BLaER1 treated with 17β-estradiol and CSF1 and Interleukin-3, amounts not matched to agents 10 nM and 100 nM (cell line): ENCODE measurements around the gene CBX8.

Source experiments
- H3K27ac ChIP-seq, 11 experiments: shearing (Covaris generic); formaldehyde crosslinking; 2 replicates each; pipeline ENCODE4 v1.8.1; 2022
- H3K27me3 ChIP-seq, 11 experiments: shearing (Covaris generic); formaldehyde crosslinking; 2 replicates each; pipeline ENCODE4 v1.8.1; 2022
- H3K36me3 ChIP-seq, 11 experiments: shearing (Covaris generic); formaldehyde crosslinking; 2 replicates each; pipeline ENCODE4 v1.8.1; 2022
- H3K4me1 ChIP-seq, 10 experiments: shearing (Covaris generic); formaldehyde crosslinking; 2 replicates each; pipeline ENCODE4 v1.8.1; 2022
- H3K4me2 ChIP-seq, 11 experiments: shearing (Covaris generic); formaldehyde crosslinking; 2 replicates each; pipeline ENCODE4 v1.8.1; 2022
- H3K4me3 ChIP-seq, 10 experiments: shearing (Covaris generic); formaldehyde crosslinking; 2 replicates each; pipeline ENCODE4 v1.8.1; 2022
- H3K9ac ChIP-seq, 11 experiments: shearing (Covaris generic); formaldehyde crosslinking; 2 replicates each; pipeline ENCODE4 v1.8.1; 2022
- H3K9me3 ChIP-seq, 11 experiments: shearing (Covaris generic); formaldehyde crosslinking; replicated peaks in 1 of 11; 2 replicates each; pipeline ENCODE4 v1.8.1; 2022
- H4K20me1 ChIP-seq, 11 experiments: shearing (Covaris generic); formaldehyde crosslinking; 2 replicates each; pipeline ENCODE4 v1.8.1; 2022
- Cebpa-rat ChIP-seq, 11 experiments: shearing (Covaris generic); IDR thresholded peaks; 2 replicates each; pipeline ENCODE4 v1.8.1; 2022

CBX8 gene

DNA sequence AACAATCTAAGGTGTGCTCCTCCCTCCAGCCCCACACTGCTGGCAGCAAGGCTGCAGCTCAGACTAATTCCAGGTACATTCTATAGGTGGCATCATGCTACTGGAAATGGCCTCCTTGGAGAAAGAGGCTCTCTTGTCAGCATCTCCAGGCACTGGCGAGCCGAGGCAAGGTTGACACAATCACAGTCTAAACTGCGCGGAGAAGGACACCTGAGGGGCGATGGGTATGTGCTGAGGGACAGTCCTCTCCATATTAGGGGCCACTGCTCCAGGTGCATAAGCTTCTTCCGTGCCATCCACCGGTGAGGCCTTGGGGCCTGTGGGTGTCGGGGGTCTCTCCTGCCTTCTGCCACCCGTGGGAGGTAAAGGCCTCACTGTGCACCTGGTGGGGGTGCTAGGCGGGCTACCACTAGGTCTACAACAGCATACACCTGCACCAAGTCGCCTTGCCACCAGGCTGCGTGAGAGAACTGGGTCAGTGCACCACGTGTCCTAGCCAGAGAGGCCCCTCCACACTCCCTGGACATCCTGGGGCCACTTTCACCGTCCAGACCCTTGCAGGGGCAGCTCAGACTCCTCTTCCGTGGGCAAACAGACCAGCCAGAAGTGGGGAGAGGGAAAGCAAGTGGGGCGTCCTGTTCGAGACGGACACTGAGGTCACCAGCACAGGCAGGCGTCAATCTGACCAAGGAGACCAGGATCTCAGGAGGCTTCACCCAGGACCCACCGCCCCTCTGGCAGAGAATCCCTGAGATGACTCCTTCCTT is 12.1 kb upstream of the CBX8 start:
- H3K9me3 ChIP-seq, result peaks cover 0 to 2% (median 0%) of the 10 kb centered on the region in 11 experiments; a peak in 2 of 22 replicates
- H4K20me1 ChIP-seq, result peaks cover 0 to 85% (median 74%) of the 10 kb centered on the region in 11 experiments; a peak in 19 of 22 replicates
- H3K36me3 ChIP-seq, result no peaks in the 10 kb centered on the region
- H3K4me3 ChIP-seq, result no peak overlapping the region
- H3K27ac ChIP-seq, result no peak overlapping the region
- H3K9ac ChIP-seq, result no peak overlapping the region
- TF ChIP-seq Cebpa-rat (IDR thresholded peaks at IDR 0.05), result no peak
- H3K4me1 ChIP-seq, result peaks cover 30 to 63% (median 47%) of the 10 kb centered on the region in 10 experiments
- peaks cover 94 to 100% (median 100%) of the 10 kb centered on the region in 11 experiments for H3K27me3 ChIP-seq
- 0 out of 22 replicates have a peak overlapping the region, but pooled peaks of 1 of the 11 experiments have one; percentile 35 for H3K4me2 ChIP-seq

DNA sequence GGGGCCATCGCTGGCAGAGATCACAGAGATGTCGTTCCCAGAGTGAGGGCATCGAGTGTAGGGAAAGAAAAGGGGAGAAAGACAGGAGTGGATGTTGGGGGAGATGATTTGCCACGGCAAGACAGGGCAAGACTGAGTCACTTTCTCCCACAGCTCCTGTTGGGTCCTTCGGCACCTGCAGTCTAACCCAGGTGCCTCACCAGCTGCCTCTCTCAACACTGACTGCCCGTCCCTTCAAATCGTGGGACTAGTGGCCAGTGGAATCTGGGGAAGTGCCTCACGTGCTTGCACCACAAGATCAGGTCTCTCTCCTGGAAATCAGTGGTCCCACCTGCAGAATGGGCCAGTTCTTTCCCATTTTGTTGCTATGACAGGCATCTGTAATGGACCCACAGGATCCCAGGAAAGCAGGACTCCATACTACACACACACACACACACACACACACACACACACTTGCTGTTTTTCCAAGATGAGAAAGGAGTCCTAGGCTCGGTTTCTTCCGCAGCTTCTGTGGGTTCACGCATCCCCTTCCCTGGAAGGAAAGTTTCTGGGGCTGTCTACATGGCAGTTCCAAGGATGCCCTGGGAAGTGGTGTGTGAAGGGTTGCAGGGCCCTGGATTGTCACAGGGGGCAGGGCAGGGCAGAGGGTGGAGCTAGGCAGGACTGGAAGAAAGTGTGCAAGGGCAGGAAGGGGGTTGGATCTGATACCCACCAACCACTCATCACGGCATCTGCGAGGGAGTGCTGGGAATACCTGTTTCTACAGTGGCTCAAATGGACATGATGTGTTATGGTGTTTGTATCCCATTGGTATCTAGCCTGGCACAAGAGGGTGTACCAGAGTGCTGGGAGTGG is 10.2 kb upstream of the CBX8 start:
- Histone ChIP-seq H3K27me3 (peaks cover 98 to 100% (median 100%) of the 10 kb centered on the region in 11 experiments), H3K4me2 (peak overlapping the region in 2 of 11 experiments; percentile 88 to 91; a peak in 1 of 22 replicates), H4K20me1 (peaks cover 0 to 95% (median 82%) of the 10 kb centered on the region in 11 experiments; a peak in 19 of 22 replicates), H3K36me3 (no peaks in the 10 kb centered on the region), H3K27ac (no peak overlapping the region), H3K9ac (no peak overlapping the region), H3K9me3 (peaks cover 0 to 10% (median 0%) of the 10 kb centered on the region in 11 experiments; a peak in 2 of 22 replicates), H3K4me1 (peaks cover 28 to 65% (median 44%) of the 10 kb centered on the region in 10 experiments), H3K4me3 (no peak overlapping the region)
- no peak for TF ChIP-seq Cebpa-rat (IDR thresholded peaks at IDR 0.05)

GRCh38 chr17:79806446-79806760 is 9.5 kb upstream of the CBX8 start:
- no peaks in the 10 kb centered on the region for H3K36me3 ChIP-seq
- no peak overlapping the region for H3K9ac ChIP-seq
- peak overlapping the region in 3 of 11 experiments; percentile 88 to 91 (median 89); a peak in 6 of 22 replicates for H3K4me2 ChIP-seq
- H4K20me1 ChIP-seq, result peaks cover 0 to 95% (median 82%) of the 10 kb centered on the region in 11 experiments; a peak in 19 of 22 replicates
- H3K4me3 ChIP-seq, result no peak overlapping the region
- H3K4me1 ChIP-seq, result peaks cover 24 to 59% (median 41%) of the 10 kb centered on the region in 10 experiments
- H3K27ac ChIP-seq, result no peak overlapping the region
- peaks cover 98 to 100% (median 100%) of the 10 kb centered on the region in 11 experiments for H3K27me3 ChIP-seq
- H3K9me3 ChIP-seq, result peaks cover 0 to 10% (median 0%) of the 10 kb centered on the region in 11 experiments; a peak in 2 of 22 replicates
- TF ChIP-seq Cebpa-rat (IDR thresholded peaks at IDR 0.05), result no peak

GRCh38 chr17:79804856-79805696 is 8.2 kb upstream of the CBX8 start:
- Histone ChIP-seq H3K27ac (no peak overlapping the region), H3K36me3 (no peaks in the 10 kb centered on the region), H3K27me3 (peaks cover 100% of the 10 kb centered on the region in 11 experiments), H3K9ac (no peak overlapping the region), H3K4me2 (peak overlapping the region in 6 of 11 experiments; percentile 59 to 91 (median 83); a peak in 10 of 22 replicates), H3K4me1 (peaks cover 31 to 64% (median 48%) of the 10 kb centered on the region in 10 experiments), H4K20me1 (peaks cover 0 to 98% (median 89%) of the 10 kb centered on the region in 11 experiments; a peak in 18 of 22 replicates), H3K4me3 (peak overlapping the region in 1 of 10 experiments; percentile 2; a peak in 2 of 20 replicates), H3K9me3 (peaks cover 0 to 10% (median 0%) of the 10 kb centered on the region in 11 experiments; a peak in 2 of 22 replicates)
- no peak for TF ChIP-seq Cebpa-rat (IDR thresholded peaks at IDR 0.05)

DNA sequence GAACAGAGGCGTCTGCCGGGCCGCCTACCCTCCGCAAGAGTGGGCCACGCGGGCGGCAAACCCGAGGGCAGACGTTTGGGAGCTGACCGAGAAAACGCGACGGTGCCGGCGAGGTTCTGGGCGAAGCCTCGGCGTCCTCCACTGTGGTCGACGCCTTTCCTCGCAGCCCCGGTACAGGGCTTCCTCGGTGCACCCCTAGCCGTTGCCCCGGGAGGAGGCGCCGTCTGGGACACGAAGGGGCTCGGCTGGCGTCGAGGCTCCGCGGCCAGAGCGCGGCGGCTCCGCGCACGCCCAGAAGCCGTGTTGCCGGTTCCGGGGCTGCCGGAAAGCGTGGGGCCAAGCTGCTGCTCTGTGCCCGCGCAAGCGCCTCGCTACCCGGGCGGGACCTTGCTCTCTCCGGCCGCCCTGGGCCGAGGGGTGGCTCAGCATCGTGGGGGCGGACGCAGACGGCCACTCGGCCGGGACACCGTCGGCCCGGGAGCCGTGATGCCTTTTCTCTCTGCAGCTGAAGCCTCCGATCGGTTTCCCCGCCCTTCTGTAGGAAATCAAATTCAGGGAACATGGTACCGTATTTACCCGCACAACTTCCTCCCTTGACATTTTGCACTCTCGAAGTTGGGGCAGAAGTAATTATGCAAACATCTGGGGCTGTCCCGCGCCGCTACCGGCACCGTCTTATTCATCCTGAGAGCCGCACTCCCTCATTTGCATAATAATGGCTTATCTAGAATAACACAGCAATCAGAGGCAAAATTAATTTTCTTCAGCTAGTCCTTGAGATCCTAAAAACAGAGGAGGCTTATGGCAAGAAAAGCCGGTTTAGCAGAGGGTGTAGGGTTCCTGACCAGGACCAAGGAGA is 7.3 kb upstream of the CBX8 start:
- no peak for TF ChIP-seq Cebpa-rat (IDR thresholded peaks at IDR 0.05)
- no peak overlapping the region for H3K9ac ChIP-seq
- H3K27ac ChIP-seq, result no peak overlapping the region
- H4K20me1 ChIP-seq, result peaks cover 0 to 99% (median 94%) of the 10 kb centered on the region in 11 experiments; a peak in 18 of 22 replicates
- peaks cover 100% of the 10 kb centered on the region in 11 experiments for H3K27me3 ChIP-seq
- peaks cover 40 to 70% (median 53%) of the 10 kb centered on the region in 10 experiments for H3K4me1 ChIP-seq
- no peaks in the 10 kb centered on the region for H3K36me3 ChIP-seq
- H3K4me3 ChIP-seq, result peak overlapping the region; percentile 14 to 63 (median 48); a peak in 19 of 20 replicates
- peaks cover 0 to 10% (median 0%) of the 10 kb centered on the region in 11 experiments; a peak in 2 of 22 replicates for H3K9me3 ChIP-seq
- peak overlapping the region; percentile 56 to 91 (median 78) for H3K4me2 ChIP-seq

DNA sequence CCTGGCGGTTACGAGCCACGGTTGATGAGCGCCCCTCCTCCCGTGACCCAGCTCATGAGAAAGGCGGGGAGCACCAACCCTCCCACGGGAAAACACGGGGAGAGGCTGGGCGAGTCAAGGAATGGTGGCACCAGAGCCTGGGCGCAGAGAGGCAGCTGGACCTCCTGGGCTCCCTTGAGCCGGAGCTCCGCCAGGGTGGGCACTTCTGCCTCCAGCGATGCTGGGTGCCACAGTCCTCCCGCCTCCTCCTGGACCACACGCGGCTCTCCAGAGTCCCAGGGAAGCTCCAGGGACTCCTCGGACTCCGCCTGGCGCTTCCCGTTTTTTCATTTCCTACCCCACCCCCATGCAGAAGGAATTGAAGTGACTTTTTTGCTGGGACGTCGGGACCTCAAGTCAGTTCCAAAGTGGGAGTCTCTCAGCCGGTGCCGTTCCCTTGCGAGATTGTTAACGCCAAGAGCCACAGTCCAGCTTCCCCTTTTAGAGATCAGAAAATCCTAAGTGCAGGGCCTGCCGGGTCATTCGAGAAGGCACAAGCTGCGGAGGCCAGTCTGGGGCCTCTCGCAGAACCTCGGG is 6.6 kb upstream of the CBX8 start:
- Histone ChIP-seq H3K4me1 (peaks cover 44 to 75% (median 59%) of the 10 kb centered on the region in 10 experiments), H3K27ac (no peak overlapping the region), H4K20me1 (peaks cover 0 to 99% (median 94%) of the 10 kb centered on the region in 11 experiments; a peak in 18 of 22 replicates), H3K27me3 (peaks cover 100% of the 10 kb centered on the region in 11 experiments), H3K9ac (no peak overlapping the region), H3K4me2 (peak overlapping the region; percentile 56 to 91 (median 78)), H3K36me3 (no peaks in the 10 kb centered on the region), H3K4me3 (peak overlapping the region; percentile 14 to 63 (median 46); a peak in 12 of 20 replicates), H3K9me3 (peaks cover 0 to 10% (median 0%) of the 10 kb centered on the region in 11 experiments; a peak in 2 of 22 replicates)
- no peak for TF ChIP-seq Cebpa-rat (IDR thresholded peaks at IDR 0.05)
